Aorta (tissue), 5 donors: Measurements from ENCODE around the gene MAN1B1. TPM values are rescaled to one million over a fixed set of nuclear protein-coding genes. Genes with fewer than 3 reads are reported as not detected.
"Not testable (repeated sequence)": the region's sequence is repeated elsewhere in the genome, so short reads cannot be mapped to it uniquely, and the experiment has no call there.

Source experiments
- ATAC-seq: fragments of 200-7000 bp; cut with Tn5 transposase; one replicate; pipeline ENCODE4 v1.9.1; 2022; ENCODE audit warnings: moderate library complexity; ENCODE audit not compliant: low FRiP score
- DNase-seq, 2 donors: peaks; one replicate each; pipeline ENCODE4 v3.0.0-alpha.2; 2020
- H3K27ac ChIP-seq, 2 donors: one replicate each; pipeline ENCODE4 v1.5.1; 2013; ENCODE audit warnings: low read length in 2 of 2, mild to moderate bottlenecking in 2 of 2, moderate library complexity in 2 of 2, control low read depth in 1 of 2, inconsistent platforms in 1 of 2, low read depth in 1 of 2
- H3K27me3 ChIP-seq, 2 donors: one replicate each; pipeline ENCODE4 v1.6.1; 2013; ENCODE audit warnings: control low read depth in 1 of 2, low read length in 1 of 2, mild to moderate bottlenecking in 1 of 2, moderate library complexity in 1 of 2; ENCODE audit not compliant: insufficient read depth in 2 of 2, control insufficient read depth in 1 of 2
- H3K36me3 ChIP-seq, 2 donors: one replicate each; pipeline ENCODE4 v1.6.1; 2013; ENCODE audit warnings: control low read depth in 1 of 2, low read length in 1 of 2, mild to moderate bottlenecking in 1 of 2; ENCODE audit not compliant: insufficient read depth in 2 of 2, control insufficient read depth in 1 of 2
- H3K4me1 ChIP-seq, 2 donors: one replicate each; pipeline ENCODE4 v1.6.1; 2013; ENCODE audit warnings: low read length in 2 of 2, control low read depth in 1 of 2, mild to moderate bottlenecking in 1 of 2, moderate library complexity in 1 of 2; ENCODE audit not compliant: insufficient read depth in 2 of 2, control insufficient read depth in 1 of 2
- H3K4me3 ChIP-seq, 2 donors: one replicate each; pipeline ENCODE4 v1.5.1; 2013; ENCODE audit warnings: low read length in 2 of 2, control low read depth in 1 of 2, mild to moderate bottlenecking in 1 of 2
- H3K9me3 ChIP-seq: one replicate; pipeline ENCODE4 v1.6.1; 2013; ENCODE audit warnings: mild to moderate bottlenecking, low read length; ENCODE audit not compliant: control insufficient read depth
- WGBS, 2 donors: extraction: QIAGEN DNeasy Blood & Tissue Kit; methylation state at CpG; one replicate each; pipeline ENCODE4 v1.1.7; 2013; 5-methylcytosine and 5-hydroxymethylcytosine counted together
- intact Hi-C, 2 donors: fragments of 100-400 bp; cut with DNase I; formaldehyde crosslinking; loops; one replicate each; pipeline versions ENCODE4 v1.14.2 to v1.15.0; 2022
- polyA plus RNA-seq, 2 donors: library from polyadenylated mRNA; stranded (reverse); fragments of 200-250 nt; gene quantifications; one replicate each; pipeline ENCODE4 v1.2.3, GENCODE V29; 2013
- total RNA-seq, 2 donors: library from RNA; stranded (reverse); fragmentation: NEBNext Ultra II Directional; extraction: Animal tissue kit (Norgen Biotek cat#: 25700); gene quantifications; one replicate each; pipeline ENCODE4 v1.2.1, GENCODE V29; 2021
- donor health status: healthy with polysubstance abuse.
- donor health status: Bipolar disorder and iron deficiency.
- donor health status: DM: no; HTN: no; CAD: no.
- donor health status: DM: no; HTN: no; CAD: no.
- donor health status: DM: yes; HTN: yes; CAD: no.

MAN1B1 gene
- total and polyA plus RNA-seq, 4 donors: 21.2 to 104 (median 40.3) TPM

GRCh38 chr9:137127301-137128157 lies 40.7 kb downstream of the MAN1B1 start:
- no peaks in the 10 kb centered on the region for H3K36me3 ChIP-seq
- DNase-seq: peak in 1 of 2 donors; percentile 58
- H3K9me3 ChIP-seq: no peaks in the 10 kb centered on the region
- intact Hi-C loops: no loop called here
- peak; percentile 15 for ATAC-seq
- H3K4me1 ChIP-seq: no peaks in the 10 kb centered on the region
- H3K27ac ChIP-seq: no peak overlapping the region
- H3K4me3 ChIP-seq: no peak overlapping the region
- H3K27me3 ChIP-seq: no peaks in the 10 kb centered on the region
- 8 to 18% methylated on average over 24 of the region's 24 CpGs for WGBS, 2 donors

GRCh38 chr9:137128158-137128861 lies 41.5 kb downstream of the MAN1B1 start:
- intact Hi-C loops: no loop called here
- no peak overlapping the region for H3K27ac ChIP-seq
- ATAC-seq: no peak
- no peak overlapping the region for H3K4me3 ChIP-seq
- DNase-seq: no peak
- no peaks in the 10 kb centered on the region for H3K4me1 ChIP-seq
- no peaks in the 10 kb centered on the region for H3K27me3 ChIP-seq
- WGBS, 2 donors: 50 to 61% methylated on average over 19 of the region's 19 CpGs
- H3K9me3 ChIP-seq: no peaks in the 10 kb centered on the region
- no peaks in the 10 kb centered on the region for H3K36me3 ChIP-seq

- Histone ChIP-seq H3K9me3 (no peaks in the 10 kb centered on the region), H3K36me3 (no peaks in the 10 kb centered on the region), H3K4me3 (peak overlapping the region; percentile 14 to 35), H3K4me1 (no peaks in the 10 kb centered on the region), H3K27me3 (no peaks in the 10 kb centered on the region), H3K27ac (no peak overlapping the region)
- peak; percentile 36 for ATAC-seq
- no peak for DNase-seq
- intact Hi-C loops: no loop called here
- 23 to 27% methylated on average over 37 of the region's 37 CpGs for WGBS, 2 donors
Measured at GRCh38 chr9:137128862-137129455, 42.2 kb downstream of the MAN1B1 start.

GRCh38 chr9:137129456-137130175 lies 42.8 kb downstream of the MAN1B1 start:
- peak; percentile 92 to 94 for DNase-seq
- Histone ChIP-seq H3K27ac (no peak overlapping the region), H3K4me1 (no peaks in the 10 kb centered on the region), H3K9me3 (no peaks in the 10 kb centered on the region), H3K36me3 (no peaks in the 10 kb centered on the region), H3K27me3 (no peaks in the 10 kb centered on the region), H3K4me3 (peak overlapping the region; percentile 14 to 35)
- 0 to 1% methylated on average over 78 to 86 of the region's 86 CpGs for WGBS, 2 donors
- intact Hi-C loops: no loop called here
- ATAC-seq: peak; percentile 97

DNA sequence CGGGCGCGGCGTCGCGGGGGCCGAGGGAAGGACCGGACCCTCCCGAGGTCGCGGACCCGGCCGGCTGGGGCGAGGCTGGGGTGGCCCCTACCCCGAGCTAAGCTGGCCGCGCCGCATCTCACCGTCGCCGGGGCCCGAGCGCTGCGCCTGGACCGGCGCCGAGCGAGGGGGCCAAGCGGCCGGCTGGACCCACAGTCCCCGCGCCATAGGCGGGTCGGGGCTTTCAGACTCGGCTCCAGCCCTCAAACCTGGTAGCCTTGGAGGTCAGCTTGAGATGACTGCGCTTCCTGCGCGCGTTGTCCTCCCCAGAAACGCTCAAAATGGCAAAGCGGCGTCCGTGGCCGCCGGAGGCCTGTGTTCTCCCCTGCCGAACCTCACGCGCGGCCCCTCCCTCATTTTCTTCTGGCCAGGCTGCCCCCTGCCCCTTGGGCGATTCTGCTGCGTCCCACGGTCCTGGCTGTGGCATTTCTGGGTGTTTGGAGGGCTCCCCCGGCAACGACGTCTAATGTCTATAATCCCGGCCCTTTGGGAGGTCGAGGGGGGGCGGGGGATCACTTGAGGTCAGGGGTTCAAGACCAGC lies 43.5 kb downstream of the MAN1B1 start:
- H3K27me3 ChIP-seq: no peaks in the 10 kb centered on the region
- H3K27ac ChIP-seq: no peak overlapping the region
- intact Hi-C loops: no loop called here
- no peaks in the 10 kb centered on the region for H3K36me3 ChIP-seq
- no peaks in the 10 kb centered on the region for H3K4me1 ChIP-seq
- ATAC-seq (no peak), DNase-seq (no peak)
- peak overlapping the region; percentile 14 to 35 for H3K4me3 ChIP-seq
- H3K9me3 ChIP-seq: no peaks in the 10 kb centered on the region
- WGBS, 2 donors: 6 to 8% methylated on average over 54 to 58 of the region's 58 CpGs

DNA sequence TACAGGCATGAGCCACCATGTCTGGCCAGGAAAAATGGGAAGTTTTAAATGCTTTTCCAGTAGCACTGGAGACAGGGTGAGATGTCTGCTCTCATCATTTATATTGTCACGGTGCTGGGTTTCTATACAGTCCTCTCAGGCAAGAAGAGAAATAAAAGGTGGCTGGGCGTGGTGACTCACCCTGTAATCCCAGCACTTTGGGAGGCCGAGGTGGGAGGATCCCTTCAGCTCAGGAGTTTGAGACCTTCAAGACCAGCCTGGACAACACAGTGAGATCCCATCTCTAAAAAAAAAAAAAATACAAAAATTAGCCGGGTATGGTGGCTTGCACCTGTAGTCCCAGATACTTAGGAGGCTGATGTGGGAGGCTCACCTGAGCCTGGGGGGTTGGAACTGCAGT lies 47.4 kb downstream of the MAN1B1 start:
- intact Hi-C loops: no loop called here
- no peaks in the 10 kb centered on the region for H3K4me1 ChIP-seq
- H3K36me3 ChIP-seq: no peaks in the 10 kb centered on the region
- H3K4me3 ChIP-seq: no peak overlapping the region
- WGBS, 2 donors: 80% methylated on average over 4 of the region's 4 CpGs
- ATAC-seq (no peak), DNase-seq (no peak)
- H3K27ac ChIP-seq: no peak overlapping the region
- H3K9me3 ChIP-seq: no peaks in the 10 kb centered on the region
- H3K27me3 ChIP-seq: no peaks in the 10 kb centered on the region

DNA sequence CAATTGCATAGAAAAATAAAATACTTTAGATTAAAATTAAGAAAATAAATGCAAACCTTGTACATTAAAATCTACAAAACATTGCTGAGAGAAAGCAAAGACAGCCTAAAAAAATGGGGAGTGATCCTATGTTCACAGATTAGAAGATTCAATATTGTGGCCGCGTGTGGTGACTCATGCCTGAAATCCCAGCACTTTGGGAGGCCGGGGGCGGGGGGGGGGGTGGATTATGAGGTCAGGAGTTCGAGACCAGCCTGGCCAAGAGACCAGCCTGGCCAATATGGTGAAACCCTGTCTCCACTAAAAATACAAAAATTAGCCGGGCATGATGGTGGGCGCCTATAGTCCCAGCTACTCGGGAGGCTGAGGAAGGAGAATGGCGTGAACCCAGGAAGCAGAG lies 48.4 kb downstream of the MAN1B1 start:
- H3K36me3 ChIP-seq, DNase-seq, ATAC-seq, intact Hi-C loops, H3K4me1 ChIP-seq, H3K4me3 ChIP-seq, H3K27me3 ChIP-seq, H3K9me3 ChIP-seq, H3K27ac ChIP-seq: not testable (repeated sequence)
- WGBS, 2 donors: 73 to 80% methylated on average over 9 of the region's 9 CpGs

GRCh38 chr9:137136261-137136880 lies 49.6 kb downstream of the MAN1B1 start:
- Histone ChIP-seq H3K27ac (no peak overlapping the region), H3K4me1 (no peaks in the 10 kb centered on the region), H3K36me3 (no peaks in the 10 kb centered on the region), H3K4me3 (no peak overlapping the region), H3K27me3 (no peaks in the 10 kb centered on the region), H3K9me3 (no peaks in the 10 kb centered on the region)
- ATAC-seq: peak; percentile 19
- WGBS, 2 donors: 26 to 31% methylated on average over 26 to 27 of the region's 27 CpGs
- intact Hi-C loops: no loop called here
- no peak for DNase-seq
